Calu3 (cell line): ENCODE data around the gene EMSY. TPM values are rescaled to one million over a fixed set of nuclear protein-coding genes. Genes with fewer than 3 reads are reported as not detected.

ENCODE experiments used
- BruUV-seq: library from RNA; stranded (reverse); fragments of 400-500 nt; replicated peaks from 2 replicates; lab custom pipeline; 2021; lab: Mats Ljungman, UMichigan
- CTCF ChIA-PET: fragments of 300-600 bp; sonication (Branson Sonifier 250); formaldehyde crosslinking; loops from one replicate; lab custom pipeline; 2022; ENCODE audit warnings: antibody characterized with exemption; lab: Charles Lee
- DNase-seq: peaks from one replicate; pipeline ENCODE4 v3.0.0; 2022
- H3K27ac Mint-ChIP-seq: one replicate; pipeline ENCODE4 v1.8.0; 2022; ENCODE audit warnings: mixed read lengths; ENCODE audit not compliant: unreplicated experiment
- H3K27me3 Mint-ChIP-seq: one replicate; pipeline ENCODE4 v1.8.0; 2022; ENCODE audit warnings: mixed read lengths; ENCODE audit not compliant: unreplicated experiment
- H3K36me3 Mint-ChIP-seq: one replicate; pipeline ENCODE4 v1.8.0; 2022; ENCODE audit warnings: mild to moderate bottlenecking, moderate library complexity, mixed read lengths; ENCODE audit not compliant: insufficient read depth, unreplicated experiment
- H3K4me1 Mint-ChIP-seq: one replicate; pipeline ENCODE4 v1.8.0; 2022; ENCODE audit warnings: mild to moderate bottlenecking, low read depth, mixed read lengths; ENCODE audit not compliant: unreplicated experiment
- H3K4me3 Mint-ChIP-seq: one replicate; pipeline ENCODE4 v1.8.0; 2022; ENCODE audit warnings: mild to moderate bottlenecking, low read depth, moderate library complexity, mixed read lengths; ENCODE audit not compliant: unreplicated experiment
- H3K9me3 Mint-ChIP-seq: one replicate; pipeline ENCODE4 v1.8.0; 2022; ENCODE audit warnings: low read depth, mixed read lengths; ENCODE audit not compliant: unreplicated experiment
- intact Hi-C: fragments of 100-400 bp; cut with micrococcal nuclease; formaldehyde crosslinking; loops from one replicate; pipeline ENCODE4 v1.10.0; 2022; ENCODE audit not compliant: unreplicated experiment
- total RNA-seq: library from RNA; stranded (reverse); gene quantifications from 2 replicates; pipeline ENCODE4 v1.2.3, GENCODE V29; 2022
- TF ChIP-seq, protein P1 (sequence below): fragments of 200-600 bp; IDR thresholded peaks from one replicate; pipeline ENCODE4 v1.8.0; 2022; ENCODE audit warnings: antibody characterized with exemption; ENCODE audit not compliant: unreplicated experiment

EMSY gene
- total RNA-seq, 1 experiment from 2014 or later = 30.0 TPM

DNA sequence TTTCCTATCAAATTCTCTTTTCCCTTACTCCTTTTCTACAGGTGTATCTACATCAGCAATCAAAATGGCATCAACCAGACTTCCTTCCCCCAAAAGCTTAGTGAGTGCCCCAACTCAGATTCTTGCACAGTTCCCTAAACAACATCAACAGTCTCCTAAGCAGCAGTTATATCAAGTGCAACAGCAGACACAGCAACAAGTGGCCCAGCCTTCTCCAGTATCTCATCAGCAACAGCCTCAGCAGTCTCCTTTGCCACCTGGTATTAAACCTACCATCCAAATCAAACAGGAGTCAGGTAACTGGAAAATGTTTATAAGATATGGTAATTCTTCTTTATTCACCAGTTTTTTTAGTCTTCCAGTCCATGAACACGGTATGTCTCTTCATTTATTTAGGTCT is 51.4 kb downstream of the EMSY start:
- Mint-ChIP-seq H3K4me3 (no peak overlapping the region), H3K27ac (no peak overlapping the region), H3K36me3 (no peaks in the 10 kb centered on the region), H3K9me3 (no peaks in the 10 kb centered on the region), H3K4me1 (no peaks in the 10 kb centered on the region), H3K27me3 (no peaks in the 10 kb centered on the region)
- intact Hi-C loops = no loop called here
- CTCF ChIA-PET = no interaction called here
- no TSS peak for BruUV-seq
- no peak for DNase-seq
- TF ChIP-seq, protein P1, sequence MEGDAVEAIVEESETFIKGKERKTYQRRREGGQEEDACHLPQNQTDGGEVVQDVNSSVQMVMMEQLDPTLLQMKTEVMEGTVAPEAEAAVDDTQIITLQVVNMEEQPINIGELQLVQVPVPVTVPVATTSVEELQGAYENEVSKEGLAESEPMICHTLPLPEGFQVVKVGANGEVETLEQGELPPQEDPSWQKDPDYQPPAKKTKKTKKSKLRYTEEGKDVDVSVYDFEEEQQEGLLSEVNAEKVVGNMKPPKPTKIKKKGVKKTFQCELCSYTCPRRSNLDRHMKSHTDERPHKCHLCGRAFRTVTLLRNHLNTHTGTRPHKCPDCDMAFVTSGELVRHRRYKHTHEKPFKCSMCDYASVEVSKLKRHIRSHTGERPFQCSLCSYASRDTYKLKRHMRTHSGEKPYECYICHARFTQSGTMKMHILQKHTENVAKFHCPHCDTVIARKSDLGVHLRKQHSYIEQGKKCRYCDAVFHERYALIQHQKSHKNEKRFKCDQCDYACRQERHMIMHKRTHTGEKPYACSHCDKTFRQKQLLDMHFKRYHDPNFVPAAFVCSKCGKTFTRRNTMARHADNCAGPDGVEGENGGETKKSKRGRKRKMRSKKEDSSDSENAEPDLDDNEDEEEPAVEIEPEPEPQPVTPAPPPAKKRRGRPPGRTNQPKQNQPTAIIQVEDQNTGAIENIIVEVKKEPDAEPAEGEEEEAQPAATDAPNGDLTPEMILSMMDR = no peak

DNA sequence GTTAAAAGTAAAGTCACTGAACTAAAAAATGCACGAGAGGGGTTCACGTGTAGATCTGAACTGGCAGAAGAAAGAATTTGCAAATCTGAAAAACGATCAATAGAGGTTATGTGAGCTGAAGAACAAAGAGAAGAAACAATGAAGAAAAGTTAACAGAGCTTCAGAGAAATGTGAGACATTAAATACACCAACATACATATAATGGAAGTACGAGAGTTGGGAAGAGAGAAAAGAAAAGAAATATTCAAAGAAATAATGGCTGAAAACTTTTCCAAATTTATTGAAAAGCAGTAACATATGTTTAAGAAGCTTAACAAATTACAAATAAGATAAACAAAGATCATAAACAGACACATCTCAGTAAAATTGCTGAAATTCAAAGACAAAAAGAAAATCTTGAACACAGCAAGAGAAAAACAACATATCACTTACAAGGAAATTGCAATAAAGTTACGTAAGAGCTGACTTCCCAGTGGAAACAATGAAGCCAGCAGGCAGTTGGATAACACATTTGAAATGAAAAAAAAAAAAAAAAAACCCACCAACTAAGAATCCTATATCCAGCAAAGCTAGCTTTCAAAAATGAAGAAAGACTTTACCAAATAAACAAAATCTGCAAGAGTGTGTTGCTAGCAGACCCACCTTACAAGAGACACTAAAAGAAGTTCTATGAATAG is 56.8 kb downstream of the EMSY start:
- Mint-ChIP-seq H3K27ac (no peak overlapping the region), H3K9me3 (no peaks in the 10 kb centered on the region), H3K27me3 (no peaks in the 10 kb centered on the region), H3K36me3 (no peaks in the 10 kb centered on the region), H3K4me3 (no peak overlapping the region), H3K4me1 (no peaks in the 10 kb centered on the region)
- no TSS peak for BruUV-seq
- intact Hi-C loops = no loop called here
- DNase-seq = no peak
- TF ChIP-seq, protein P1 = no peak
- CTCF ChIA-PET = interaction anchor here (0.7 kb wide), 1 partner anchor 157 kb away, joined by 4 read pairs; no protein-coding TSS in a partner anchor

DNA sequence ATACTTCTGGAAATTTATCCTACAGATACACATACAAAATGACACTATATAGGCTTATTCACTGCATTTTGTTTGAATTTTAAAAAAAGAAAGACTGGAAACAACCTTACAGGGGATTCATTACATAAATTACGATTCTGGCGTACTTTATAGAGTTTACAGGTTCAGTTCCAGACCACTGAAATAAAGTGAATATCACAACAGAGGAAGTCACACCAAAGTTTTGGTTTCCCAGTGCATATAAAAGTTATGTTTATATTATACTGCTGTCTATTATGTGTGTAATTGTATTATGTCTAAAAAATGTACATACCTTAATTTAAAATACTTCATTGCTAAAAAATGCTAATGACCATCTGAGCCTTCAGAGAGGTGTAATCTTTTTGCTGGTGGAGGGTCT is 62.0 kb downstream of the EMSY start:
- Mint-ChIP-seq H3K27ac (no peak overlapping the region), H3K27me3 (no peaks in the 10 kb centered on the region), H3K4me3 (no peak overlapping the region), H3K4me1 (no peaks in the 10 kb centered on the region), H3K36me3 (no peaks in the 10 kb centered on the region), H3K9me3 (no peaks in the 10 kb centered on the region)
- TF ChIP-seq, protein P1 = no peak
- no TSS peak for BruUV-seq
- intact Hi-C loops = no loop called here
- CTCF ChIA-PET = no interaction called here
- DNase-seq = no peak

DNA sequence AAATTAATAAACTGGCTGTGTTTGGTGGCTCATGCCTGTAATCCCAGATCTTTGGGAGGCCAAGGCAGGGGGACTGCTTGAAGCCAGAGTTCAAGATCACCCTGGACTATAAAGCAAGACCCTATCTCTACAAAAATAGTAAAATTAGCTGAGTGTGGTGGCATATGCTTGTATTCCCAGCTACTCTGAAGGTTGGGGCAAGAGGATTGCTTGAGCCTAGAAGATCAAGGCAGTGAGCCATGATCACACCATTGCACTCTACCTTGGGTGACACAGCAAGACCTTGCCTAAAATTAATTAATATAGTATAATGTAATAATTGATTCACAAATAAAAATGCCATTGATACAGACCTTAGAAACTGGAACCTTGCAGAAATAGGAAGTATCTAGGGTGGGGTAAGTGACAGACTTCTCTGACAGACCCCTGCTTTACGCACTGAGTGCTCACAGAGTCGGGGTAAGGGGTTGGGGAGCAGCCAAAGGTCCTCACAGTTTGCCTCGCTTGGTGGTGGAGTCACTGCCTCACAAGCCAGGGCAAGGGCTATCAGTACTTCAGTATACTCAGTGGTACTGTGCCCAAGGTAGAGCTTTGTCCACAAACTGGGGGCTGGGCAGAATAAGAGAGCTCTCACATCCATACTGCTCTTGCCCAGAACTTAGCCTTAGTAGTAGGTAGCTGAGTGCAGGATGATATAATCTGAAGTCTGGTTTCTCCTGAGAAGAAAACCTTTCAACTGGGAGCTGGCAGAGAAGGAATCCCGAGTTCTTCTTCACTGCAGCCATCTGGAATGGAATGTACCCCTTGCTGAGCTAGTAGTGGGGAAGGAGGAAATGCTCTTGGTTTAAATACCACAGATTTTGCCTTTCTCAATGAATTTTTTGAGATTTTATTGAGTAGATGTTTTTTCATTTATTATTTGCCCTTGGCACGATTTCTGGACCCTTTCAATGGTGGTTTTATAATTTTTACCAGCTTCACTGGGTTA is 65.5 kb downstream of the EMSY start:
- H3K4me1 Mint-ChIP-seq = no peaks in the 10 kb centered on the region

More for the DNA sequence above, 65.5 kb downstream of the EMSY start:
- Mint-ChIP-seq H3K9me3 (no peaks in the 10 kb centered on the region), H3K36me3 (no peaks in the 10 kb centered on the region), H3K27me3 (no peaks in the 10 kb centered on the region), H3K4me3 (no peak overlapping the region), H3K27ac (no peak overlapping the region)
- intact Hi-C loops = loop anchor here (10.0 kb wide), 1 partner anchor 306 kb away; the partner anchor contains the start of gene WNT11
- BruUV-seq = no TSS peak
- CTCF ChIA-PET = no interaction called here
- TF ChIP-seq, protein P1 = no peak
- DNase-seq = no peak
